ENCODE measurements around the gene SKI.
"Not testable (repeated sequence)": the region's sequence is repeated elsewhere in the genome, so short reads cannot be mapped to it uniquely, and the experiment has no call there.

The SKI gene

DNA sequence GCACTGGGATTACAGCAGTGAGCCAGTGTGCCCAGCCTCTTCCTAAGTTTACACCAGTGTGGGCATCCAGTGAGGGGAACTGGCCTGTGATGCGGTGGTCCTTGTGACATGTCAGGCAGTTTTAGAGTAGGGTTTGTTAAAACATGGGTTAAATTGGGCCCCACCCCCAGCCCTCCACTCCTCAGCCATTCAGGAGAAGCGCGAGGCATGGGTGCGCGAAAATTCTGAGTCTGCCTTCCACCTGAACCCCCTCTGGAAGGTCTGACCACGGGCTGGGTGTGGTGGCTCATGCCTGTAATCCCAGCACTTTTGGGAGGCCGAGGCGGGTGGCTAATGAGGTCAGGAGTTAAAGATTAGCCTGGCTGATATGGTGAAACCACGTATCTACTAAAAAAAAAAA, 51.7 kb downstream of the SKI start:
- no peak for DNase-seq

DNA sequence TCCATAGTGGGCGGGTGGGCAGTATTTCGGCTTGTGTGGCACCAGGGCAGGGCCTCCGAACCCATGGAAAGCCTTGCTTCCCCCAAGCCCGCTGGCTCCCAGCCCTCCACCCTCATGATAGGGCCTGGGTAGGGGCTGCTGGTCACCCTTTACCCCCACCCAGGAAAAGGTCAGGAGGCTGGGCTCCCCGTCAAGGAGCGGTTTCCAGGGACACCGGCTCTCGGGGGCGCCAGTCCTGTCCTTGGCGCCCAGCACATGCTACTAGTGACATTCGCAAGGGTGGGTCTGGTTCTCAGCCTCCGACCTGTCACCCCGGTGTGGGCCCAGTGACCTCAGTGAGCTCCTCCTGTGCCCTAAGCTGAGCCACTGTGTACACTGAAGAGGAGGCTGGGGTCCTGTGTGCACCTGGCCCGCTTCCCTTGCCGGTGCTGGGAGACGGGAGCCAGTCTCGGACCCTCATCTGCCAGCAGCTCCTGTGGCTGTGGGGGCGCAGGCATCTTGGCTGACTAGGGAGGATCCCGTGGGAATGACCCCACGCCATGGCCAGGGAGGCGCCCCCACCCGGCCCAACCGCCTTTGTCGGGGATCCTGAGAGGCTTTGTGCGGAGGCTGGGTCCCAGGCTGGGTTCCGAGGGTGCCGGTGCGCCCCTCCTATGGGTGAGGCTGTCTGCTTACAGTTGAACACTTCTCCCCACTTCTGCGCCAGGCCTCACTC, 54.6 kb downstream of the SKI start:
- DNase-seq: no peak

- no peak for DNase-seq
Observed at GRCh38 chr1:2283371-2283990, 55.4 kb downstream of the SKI start.

DNA sequence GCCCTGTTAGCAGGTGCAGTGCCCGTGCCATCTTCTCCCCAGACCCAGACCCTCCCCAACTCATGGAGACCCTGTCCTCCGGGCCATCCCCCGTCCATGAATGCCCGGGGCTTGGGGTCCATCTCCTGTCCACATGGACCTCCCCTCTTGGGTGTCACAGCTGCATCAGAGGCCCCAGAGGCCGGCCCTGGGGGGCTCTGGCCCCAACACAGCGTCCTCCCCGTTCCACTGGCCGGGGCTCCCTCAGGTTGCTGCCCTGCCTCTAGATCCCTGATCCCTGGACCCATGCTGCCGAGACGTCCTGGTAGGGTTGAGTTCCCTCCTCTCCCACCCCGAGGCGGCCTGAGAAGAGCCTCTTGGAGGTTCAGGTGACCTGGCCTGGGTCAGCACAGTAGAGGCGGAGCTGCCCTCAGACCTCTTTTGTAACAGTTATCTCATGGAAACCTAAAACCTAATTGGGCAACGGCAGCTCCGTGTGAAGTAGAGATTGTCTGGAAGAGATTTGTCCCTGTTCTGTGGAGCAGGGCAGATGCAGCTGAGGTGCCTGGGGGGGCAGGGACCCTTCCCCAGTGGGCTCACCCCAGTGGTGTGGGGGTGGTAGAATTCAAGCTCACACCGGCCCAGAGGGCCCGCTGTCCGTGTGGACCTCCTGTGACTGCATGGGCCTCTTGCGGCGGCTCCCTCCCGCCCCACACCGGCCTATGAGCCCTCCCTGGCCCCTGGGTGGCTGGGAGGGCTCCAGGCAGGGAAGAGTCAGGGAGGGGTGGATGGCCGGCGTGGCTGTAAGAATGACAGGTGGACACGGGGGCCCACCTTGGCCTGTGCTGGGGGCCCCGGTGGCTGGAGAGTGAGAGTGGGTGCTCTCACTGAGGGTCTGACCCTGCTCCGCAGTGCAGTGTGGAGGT, 56.1 kb downstream of the SKI start:
- no peak for DNase-seq

DNA sequence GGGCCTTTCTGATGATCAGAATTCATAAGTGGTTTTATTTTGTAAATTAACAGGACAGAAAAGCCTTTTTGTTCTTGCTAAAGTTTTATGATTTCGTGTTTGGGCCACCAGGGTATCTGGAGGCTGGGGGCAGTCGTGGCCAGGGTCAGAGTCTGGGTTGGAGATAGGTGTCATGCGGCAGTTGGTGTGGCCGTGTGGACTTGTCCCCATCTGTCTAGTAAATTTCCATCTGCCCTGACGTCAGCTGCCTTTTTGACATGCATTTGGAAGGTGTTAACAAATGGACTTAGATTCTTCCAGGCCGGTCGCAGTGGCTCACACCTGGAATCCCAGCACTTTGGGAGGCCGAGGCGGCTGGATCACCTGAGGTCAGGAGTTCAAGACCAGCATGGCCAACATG, 56.8 kb downstream of the SKI start:
- DNase-seq: no peak

DNA sequence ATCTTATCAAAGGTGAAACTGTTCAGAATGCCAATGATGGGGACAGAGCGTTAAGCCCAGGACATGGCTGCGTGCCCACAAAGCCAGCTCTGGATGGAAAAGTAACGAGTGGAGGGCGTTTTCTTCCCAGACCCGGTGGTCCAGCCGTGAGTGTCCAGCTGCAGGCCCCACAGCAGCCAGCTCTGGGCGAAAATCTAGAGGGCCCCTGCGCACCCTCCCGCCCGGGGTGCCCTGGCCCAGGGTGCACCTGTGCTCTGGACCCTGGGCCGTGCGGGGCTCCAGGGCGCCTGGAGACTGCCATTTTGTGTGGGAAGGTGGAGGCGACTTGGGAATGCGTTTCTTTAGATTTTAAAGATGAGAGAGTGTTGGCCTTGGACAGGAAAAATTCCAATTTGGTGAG, 58.8 kb downstream of the SKI start:
- no peak for DNase-seq

DNA sequence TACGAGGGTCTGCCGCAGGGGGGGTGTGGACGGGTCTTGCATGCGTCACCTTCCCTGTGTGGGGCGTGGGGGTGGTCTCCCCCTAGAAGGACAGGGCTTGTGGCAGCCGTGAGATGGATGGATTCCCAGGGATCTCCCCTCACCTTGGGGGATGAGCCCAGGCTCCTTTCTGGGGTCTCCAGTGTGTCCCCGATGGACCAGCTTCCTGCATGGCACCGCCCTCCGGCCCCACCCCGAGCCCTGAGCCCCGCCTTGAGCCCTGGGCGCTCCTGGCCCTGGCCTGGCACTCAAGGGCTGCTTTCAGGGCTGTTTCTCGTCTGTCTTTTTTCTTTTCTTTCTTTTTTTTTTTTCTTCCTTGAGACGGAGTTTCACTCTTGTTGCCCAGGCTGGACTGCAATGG, 59.5 kb downstream of the SKI start:
- no peak for DNase-seq

- no peak for DNase-seq
Observed at GRCh38 chr1:2288311-2288710, 60.2 kb downstream of the SKI start.

- no peak for DNase-seq
Observed at GRCh38 chr1:2288816-2289536, 60.9 kb downstream of the SKI start.

DNA sequence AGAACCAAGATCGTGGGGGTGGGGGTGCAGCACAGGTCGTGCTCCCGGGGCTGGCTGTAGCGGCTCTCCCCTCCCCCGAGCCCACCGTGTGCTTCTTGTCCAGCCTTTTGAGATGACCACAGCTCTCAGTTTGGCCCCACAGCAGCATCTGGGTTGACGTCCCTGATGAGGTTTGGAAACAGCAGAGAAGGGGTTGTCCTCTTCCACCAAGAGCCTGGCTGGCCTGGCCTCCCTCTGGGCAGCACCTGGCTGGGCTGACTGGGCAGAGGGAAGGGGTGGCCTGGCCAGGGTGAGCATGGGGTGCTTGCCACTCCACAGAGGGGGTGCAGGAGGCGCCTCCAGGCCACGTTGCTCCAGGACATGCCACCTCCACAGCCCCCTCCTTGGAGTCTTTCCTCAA, 61.5 kb downstream of the SKI start:
- no peak for DNase-seq

DNA sequence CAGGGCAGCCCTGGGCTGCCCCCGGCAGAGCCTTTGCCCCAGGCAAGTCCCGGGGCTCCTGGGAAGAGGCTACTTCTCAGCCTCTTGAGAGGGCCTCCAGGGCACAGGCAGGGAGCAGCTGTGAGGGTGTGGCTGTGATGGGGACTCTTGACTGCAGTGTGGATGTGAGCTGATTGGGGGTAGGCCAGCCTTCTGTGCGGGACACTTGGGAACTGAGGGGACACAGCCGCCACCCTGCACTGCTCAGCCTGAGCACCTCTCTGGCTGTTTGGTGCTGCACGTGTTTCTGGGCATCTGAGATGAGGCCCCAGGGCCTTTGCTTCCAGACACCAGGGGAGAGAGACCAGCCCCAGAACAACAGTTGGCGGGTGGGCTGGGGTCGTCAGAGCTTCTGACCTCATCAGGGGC, 62.1 kb downstream of the SKI start:
- no peak for DNase-seq

DNA sequence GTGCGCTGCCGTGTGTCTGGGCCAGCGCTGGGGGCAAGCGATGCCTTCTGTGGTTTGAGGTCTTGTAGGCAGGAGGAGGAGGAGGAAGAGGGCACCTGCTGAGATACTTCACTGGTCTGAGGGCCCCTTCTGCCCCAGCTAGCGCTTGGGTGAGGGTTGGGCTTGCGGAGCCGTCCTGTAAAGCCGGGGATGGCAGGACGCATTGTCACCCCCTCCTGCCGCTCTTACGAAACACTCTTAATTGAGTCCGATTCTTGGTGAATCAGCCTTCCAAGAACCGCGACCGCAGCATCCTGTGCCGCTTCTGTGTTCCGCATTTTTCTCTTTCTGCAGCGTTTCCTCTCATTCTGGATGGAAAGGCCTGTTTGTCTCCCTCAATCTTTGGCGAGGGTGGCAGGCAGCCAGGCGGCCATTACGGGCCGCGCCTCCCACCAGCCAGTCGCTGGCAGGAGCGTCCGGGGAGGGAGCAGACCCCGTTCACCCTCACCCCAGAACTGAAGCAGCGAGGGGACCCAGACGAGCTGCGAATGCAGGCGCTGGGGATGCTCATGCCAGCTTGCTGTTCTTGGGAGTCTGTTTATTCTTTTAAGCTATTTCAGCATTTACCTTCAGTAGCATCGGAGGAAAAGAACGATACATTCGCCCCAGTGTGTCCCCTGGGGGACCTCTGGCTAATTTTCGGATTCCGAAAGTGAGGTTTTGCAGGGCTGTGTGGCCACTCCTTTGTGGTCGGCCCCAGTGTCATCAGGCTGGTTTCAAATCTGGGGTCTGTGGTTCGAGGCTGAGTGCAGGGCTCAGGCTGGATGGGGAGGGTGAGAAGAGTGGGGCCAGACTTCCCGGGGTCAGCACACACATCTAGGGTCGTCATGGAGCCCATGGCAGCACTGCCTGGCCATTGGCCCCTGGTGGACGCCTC, 62.7 kb downstream of the SKI start:
- no peak for DNase-seq

GRCh38 chr1:2291577-2291976, 63.5 kb downstream of the SKI start:
- no peak for DNase-seq

- no peak for DNase-seq
Observed at GRCh38 chr1:2292725-2293450, 64.8 kb downstream of the SKI start.

DNA sequence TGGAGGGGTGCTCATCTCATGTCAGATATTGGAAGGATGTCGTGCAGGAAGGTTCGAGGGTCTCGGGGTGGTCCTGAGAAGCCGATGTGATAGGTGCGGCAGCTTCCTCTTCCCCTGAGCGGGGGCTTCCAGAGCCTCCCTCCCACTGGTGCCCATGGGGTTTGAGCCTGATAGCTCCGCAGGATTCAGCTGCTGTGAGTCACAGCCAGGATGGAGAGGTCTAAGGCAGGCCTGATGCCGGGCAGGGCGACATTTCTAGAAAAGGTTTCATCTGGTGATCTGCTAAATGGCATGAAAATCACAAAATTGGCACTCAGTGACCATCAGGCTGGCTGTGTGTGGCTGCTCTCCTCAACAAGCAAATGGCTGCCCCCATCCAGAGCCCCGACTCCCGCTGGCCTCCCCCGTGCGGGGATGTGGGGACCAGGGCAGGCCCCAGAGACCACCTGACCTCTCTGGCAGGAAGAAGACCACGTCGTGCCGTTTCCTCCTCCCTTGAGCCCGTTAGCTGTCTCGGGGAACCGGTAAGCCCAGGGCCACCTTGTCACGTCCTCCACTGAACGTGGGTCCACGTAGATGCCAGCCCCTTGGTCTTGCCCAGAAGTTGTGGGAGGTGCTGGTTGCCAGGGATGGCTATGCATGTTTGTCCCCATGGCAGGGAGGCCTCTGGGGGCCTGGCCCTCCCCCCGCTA, 66.1 kb downstream of the SKI start:
- DNase-seq: no peak

GRCh38 chr1:2294725-2295078, 66.6 kb downstream of the SKI start:
- no peak for DNase-seq

DNA sequence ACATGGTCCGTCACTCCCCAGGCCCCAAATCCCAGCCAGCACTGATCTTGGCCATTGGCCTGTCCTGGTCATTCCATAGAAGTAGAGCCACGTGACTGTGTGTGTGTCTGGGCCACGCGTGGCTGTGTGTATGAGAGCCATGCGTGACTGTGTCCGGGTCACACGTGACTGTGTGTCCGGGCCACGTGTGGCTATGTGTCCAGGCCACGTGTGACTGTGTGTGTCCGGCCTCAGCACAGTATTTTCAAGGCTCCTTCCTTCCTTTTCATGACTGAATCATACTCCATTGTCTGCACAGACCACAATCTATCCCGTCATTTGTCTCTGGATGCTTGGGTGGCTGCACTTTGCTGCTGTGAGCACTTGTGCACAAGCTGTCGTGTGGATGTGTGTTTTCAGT, 67.4 kb downstream of the SKI start:
- DNase-seq: no peak

GRCh38 chr1:2296211-2296610, 68.1 kb downstream of the SKI start:
- not testable (repeated sequence) for DNase-seq

- no peak for DNase-seq
Observed at GRCh38 chr1:2296614-2297013, 68.5 kb downstream of the SKI start.

DNA sequence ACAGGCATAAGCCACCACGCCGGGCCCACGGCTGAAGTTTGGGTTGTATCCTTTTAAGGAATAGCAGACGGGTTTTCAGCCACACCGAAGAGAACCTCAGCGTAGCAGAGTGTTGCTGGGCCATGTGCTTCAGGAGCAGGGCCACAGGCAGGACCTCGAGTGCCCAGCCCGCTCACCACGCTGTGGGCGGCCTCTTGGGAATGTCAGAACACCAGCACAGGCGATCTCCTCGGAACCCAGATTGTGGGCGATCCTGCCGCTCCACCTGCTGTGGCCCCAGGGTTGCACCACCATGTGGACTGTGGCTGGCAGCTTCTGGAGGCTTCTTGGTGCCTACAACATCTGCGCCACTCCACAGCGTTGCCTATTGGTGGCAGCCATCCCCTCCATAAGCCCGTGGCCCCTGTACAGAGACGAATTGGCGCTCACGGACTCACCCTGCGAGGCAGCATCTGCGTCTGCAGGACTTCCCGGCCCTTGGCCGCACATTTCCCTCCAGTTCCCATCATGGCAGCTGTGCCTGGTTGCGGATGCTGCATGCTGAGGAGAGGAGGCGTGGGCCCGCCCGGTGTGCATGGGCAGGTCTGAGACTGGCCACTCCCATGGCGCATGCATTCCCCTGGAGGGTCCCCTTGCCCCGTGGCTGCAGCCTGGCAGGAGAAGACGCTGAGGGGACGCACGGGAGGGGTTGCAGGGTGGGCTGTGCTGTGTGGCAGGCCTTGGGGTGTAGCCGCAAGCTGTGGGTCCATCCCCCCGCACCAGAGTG, 69.3 kb downstream of the SKI start:
- no peak for DNase-seq
